ENCODE results near the gene THBS3.
A peak's percentile ranks its signal among the peaks of the same experiment; 100 is the strongest.
"Not testable (repeated sequence)": the region's sequence is repeated elsewhere in the genome, so short reads cannot be mapped to it uniquely, and the experiment has no call there.

The THBS3 gene

GRCh38 chr1:155174324-155175280 is 33.1 kb downstream of the THBS3 start:
- DNase-seq (ENCODE audit: low spot score), result peak; percentile 53

DNA sequence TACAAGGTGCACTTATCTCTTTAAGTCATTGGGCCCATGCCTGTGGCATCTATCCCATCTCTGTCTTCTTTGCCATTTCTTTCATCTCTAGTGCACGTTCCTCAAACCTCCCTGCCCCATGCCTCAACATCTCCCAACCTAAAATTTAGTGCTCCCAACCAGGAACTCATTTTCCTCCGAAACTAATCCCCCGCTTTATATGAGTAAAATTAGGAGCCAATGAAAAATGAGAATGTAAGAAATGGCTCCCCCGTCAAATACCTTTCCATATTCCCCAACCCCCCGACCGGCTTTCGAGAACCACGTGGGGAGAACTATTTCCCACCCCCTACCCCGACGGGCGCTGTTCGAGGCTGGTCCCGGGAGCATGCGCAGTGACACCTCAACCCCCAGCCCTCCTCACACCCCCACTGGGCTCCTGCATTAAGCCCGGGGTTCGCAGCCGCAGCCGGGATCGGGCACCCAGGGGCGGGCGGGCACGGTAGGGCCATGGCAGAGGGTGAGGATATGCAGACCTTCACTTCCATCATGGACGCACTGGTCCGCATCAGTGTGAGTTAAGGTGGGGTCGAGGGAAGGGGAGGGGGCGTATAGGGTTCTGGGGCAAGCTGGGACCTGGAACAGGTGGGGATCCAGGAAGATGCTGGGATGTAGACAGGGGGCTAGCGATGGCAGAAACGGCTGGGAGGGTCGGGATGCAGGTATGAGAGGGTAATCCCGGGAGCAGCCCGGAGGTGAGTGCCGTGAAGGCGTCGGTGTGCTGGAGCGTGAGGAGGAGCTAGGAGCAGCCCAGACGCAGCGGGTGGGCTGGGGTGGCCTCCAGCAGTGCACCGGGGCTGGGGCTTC is 34.0 kb downstream of the THBS3 start, which contains the start of gene TRIM46:
TRIM46 (plus strand) TSS at position 372 of the 846 bp plus-strand sequence; CDS start at position 490, 118 bp downstream.
- peak; percentile 81 for DNase-seq (ENCODE audit: low spot score)

- peak; percentile 97 for DNase-seq (ENCODE audit: low spot score)
Measured at GRCh38 chr1:155172732-155173477, 34.8 kb downstream of the THBS3 start, which contains the start of gene KRTCAP2. KRTCAP2 (minus strand) TSS chr1:155173304; CDS start chr1:155173224, 80 bp downstream.

DNA sequence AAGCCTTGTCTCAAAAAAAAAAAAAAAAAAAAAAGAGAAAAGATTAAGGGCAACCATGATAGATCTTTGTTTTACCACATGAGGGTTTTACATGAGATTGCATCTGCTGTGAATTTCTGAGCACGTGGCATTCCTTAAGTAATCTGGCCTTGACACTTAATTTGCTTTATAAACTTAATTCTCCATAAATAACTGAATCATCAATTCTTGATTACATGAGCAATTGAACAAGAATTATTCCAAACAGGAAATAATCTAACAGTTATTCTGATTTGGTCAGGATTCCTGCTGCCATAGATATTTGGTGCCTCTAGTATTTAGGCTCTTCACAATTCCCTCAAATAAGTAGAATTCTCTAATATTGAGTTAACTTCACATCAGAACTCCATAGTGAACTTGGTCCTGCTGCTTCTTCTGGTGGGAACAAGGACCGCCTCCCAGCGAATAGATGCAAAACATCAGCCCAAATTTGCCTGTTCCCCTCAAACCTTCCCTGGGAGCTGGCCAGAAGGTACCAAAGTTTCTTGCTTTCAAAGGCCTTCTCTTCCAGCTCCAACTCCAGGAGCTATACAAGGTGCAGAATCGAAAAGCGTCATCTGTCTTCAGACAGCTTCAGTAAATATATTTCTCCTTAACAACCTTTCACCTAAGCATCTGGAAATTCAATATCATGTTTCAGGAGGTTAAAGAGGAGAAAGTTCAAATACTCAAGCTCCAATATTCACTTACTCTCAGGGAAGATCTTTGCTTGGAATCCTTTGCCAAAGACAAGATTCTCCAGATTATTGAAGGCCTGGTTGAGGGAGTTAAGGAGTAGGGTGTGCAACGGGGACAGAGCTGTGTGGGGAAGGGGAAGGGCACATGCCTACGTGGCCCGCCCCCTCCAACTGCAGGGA is 35.6 kb downstream of the THBS3 start:
- no peak for DNase-seq (ENCODE audit: low spot score)

GRCh38 chr1:155170806-155171205 is 36.9 kb downstream of the THBS3 start:
- no peak for DNase-seq (ENCODE audit: low spot score)

DNA sequence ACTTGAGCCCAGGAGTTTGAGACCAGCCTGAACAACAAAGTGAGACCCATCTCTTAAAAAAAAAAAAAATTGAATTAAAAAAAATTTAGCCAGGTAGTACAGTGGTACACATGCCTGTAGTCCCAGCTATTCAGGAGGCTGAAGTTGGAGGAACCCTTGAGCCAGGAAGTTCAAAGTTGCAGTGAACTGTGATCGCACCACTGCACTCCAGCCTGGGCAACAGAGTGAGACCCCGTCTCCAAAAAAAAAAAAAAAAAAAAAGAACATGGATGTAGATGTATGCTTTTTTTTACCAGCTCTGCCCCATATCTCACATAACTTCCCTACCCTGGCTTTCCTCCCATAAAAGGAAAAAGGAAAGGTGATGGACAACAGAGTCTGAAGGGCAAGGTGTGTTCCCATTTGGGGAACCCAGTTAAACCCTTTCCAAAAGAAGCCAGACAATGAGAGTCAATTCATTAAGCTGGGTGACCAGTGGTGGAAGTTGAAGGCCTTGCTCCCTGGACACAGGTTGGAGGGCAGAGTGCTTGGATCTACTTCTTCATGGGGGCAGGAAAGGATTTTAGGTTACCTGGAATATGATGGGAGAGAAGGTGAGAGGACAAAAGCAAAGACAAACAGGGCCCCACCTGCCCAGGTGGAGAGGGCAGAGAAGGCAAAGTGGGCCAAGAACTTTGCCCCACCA is 37.5 kb downstream of the THBS3 start:
- DNase-seq (ENCODE audit: low spot score), result no peak

DNA sequence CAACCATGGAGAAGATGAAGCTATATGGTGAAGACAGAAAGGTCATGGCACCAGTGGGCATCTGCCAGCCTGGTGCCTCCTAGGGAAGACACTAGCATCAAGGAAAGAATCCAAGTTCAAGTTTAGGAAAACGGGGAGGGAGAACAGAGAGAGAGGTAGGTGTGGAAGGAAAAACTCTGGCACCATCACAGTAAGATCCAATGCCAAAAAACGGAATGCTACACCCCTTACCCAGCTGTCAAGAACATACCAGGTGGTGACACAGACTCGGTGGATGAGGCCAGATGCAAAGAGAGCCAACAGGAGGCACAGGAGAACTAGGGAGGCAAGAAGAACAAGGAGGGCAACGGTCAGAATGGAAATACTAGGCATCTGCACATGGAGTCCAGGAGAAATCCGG is 38.2 kb downstream of the THBS3 start:
- DNase-seq (ENCODE audit: low spot score), result no peak

DNA sequence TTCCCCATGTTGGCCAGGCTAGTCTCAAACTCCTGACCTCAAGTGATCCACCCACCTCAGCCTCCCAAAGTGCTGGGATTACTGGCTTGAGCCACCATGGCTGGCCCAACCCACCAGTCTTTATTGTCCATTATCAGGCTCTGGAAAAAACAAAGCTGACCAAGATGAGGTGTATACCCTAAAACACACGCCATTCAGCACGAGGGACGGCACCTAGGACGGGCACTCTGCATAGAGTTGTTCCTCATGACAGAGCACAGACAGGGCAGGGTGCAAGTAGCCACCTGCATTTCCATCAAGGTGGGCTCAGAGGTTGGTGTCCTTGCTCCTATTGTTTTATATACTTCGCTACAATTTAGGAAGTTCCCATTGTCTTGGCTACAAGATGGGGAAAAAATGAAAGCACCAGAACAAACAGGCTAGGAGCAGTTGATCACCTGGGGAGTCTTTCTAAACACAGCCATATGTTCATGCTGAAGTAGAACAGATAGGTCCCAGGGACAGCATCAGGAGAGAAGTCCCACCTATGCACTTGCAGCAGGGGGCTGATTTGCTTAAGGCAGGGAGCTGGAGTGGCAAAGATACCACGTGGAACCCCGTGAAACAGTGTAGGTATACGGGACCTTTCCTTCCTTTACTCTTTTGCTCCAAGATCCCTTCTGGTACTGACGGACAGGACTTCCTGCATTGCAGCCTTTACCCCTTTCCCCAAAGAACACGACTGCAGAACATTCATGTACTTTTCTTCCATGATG is 39.1 kb downstream of the THBS3 start:
- DNase-seq (ENCODE audit: low spot score), result no peak

DNA sequence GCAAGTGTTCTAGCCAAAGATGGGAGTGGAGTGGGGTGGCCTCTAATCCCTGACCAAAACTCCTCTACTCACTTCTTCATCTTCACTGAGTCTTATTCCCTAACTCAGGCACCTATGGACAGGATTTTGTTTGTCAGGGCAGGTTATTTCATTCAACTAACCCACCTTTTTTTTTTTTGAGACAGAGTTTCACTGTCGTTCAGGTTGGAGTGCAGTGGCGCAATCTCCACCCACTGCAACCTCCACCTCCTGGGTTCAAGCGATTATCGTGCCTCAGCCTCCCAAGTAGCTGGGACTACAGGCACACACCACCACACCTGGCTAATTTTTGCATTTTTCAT is 39.6 kb downstream of the THBS3 start:
- DNase-seq (ENCODE audit: low spot score), result not testable (repeated sequence)

- peak; percentile 90 for DNase-seq (ENCODE audit: low spot score)
Measured at GRCh38 chr1:155167166-155168104, 40.3 kb downstream of the THBS3 start.

GRCh38 chr1:155166471-155167165 is 41.1 kb downstream of the THBS3 start:
- DNase-seq (ENCODE audit: low spot score), result no peak

GRCh38 chr1:155166051-155166470 is 41.6 kb downstream of the THBS3 start:
- no peak for DNase-seq (ENCODE audit: low spot score)

- DNase-seq (ENCODE audit: low spot score), result not testable (repeated sequence)
Measured at GRCh38 chr1:155164625-155165024, 43.1 kb downstream of the THBS3 start.

GRCh38 chr1:155163785-155164184 is 43.9 kb downstream of the THBS3 start:
- DNase-seq (ENCODE audit: low spot score), result not testable (repeated sequence)

DNA sequence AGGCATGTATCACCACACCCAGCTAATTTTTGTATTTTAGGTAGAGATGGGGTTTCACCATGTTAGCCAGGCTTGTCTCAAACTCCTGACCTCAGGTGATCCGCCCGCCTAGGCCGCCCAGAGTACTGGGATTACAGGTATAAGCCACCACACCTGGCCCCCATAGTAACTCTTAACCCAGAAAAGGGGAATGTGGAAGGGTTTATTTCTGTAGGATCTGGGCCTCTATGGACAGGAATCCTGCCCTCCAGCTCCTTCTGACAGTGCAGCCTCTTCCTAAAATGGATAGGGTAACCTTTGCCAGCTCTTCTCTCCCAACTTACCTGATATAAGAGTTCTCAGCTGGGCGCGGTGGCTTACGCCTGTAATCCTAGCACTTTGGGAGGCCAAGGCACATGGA is 45.1 kb downstream of the THBS3 start:
- not testable (repeated sequence) for DNase-seq (ENCODE audit: low spot score)

DNA sequence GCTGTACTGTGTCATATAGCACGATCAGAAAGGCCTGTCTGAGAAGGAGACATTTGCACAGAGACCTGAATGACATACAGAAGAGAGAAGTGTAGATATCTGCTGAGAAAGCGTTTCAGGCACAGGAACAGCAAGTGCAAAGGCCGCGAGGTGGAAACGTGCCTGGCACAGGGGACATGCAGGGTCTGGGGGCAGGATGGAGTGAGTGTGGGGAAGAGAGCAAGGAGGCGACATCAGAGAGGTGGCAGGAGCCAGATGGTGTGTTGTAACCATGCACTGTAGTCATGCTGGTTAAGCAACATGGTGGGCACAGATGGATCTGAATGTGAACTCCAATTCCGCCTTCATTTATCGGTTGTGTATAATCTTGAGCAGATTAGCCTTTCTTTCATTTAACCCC is 47.6 kb downstream of the THBS3 start:
- no peak for DNase-seq (ENCODE audit: low spot score)

GRCh38 chr1:155158991-155159390 is 48.7 kb downstream of the THBS3 start:
- DNase-seq (ENCODE audit: low spot score), result no peak

Data from activated CD4-positive, alpha-beta T cell treated with anti-CD3 and anti-CD28 coated beads, Interleukin-2, Interleukin-4, amounts not matched to agents 100 ng/mL and 50 ng/mL, durations not matched to agents 16 hours and 8 hours (primary cell).